GM21786 (cell line): ENCODE results near the gene DNAH17.

ENCODE experiments used
- ATAC-seq: cut with Tn5 transposase; IDR thresholded peaks from one replicate; pipeline ENCODE4 v1.9.1; 2021; ENCODE audit not compliant: unreplicated experiment

DNAH17 gene

GRCh38 chr17:78499715-78500540 lies 77.3 kb downstream of the DNAH17 start:
- ATAC-seq: no peak

DNA sequence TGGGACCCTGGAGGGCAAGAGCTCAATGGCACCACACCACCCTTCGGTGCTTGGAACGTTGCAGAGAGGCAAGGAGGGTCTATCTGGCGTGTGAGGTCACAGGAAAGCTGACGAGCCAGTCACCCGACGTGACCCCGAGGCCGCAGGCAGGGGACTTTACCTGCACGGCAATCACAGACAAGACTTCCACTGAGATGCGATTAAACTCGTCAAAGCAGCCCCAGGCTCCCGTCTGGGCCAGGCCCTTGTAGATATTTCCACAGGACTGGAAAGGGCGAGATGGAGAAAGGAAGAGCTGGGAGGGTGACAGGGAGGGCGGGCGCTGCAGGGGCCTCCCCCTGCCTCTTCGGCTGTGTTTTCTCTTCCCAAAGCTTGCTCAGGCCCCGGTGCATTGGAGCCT lies 78.3 kb downstream of the DNAH17 start:
- no peak for ATAC-seq

GRCh38 chr17:78497115-78497540 lies 80.1 kb downstream of the DNAH17 start:
- no peak for ATAC-seq

DNA sequence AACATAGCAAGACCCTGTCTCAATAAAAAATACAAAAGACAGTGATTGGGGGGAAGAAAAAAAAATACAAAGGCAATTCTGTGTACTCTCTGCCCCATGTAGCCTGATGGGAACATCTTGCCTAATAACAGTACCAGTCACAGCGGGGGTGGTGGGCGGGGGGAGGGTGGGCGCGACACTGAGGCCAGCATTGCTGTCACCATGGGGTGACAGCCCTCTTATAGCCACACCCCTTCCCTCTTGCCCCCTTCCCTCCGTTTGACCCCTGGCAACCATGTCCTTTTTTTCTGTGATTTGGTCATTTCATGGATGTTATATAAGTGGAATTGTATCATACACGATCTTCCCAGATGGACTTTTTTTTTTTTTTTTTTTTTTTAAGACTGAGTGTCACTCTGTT lies 80.9 kb downstream of the DNAH17 start:
- ATAC-seq: no peak

DNA sequence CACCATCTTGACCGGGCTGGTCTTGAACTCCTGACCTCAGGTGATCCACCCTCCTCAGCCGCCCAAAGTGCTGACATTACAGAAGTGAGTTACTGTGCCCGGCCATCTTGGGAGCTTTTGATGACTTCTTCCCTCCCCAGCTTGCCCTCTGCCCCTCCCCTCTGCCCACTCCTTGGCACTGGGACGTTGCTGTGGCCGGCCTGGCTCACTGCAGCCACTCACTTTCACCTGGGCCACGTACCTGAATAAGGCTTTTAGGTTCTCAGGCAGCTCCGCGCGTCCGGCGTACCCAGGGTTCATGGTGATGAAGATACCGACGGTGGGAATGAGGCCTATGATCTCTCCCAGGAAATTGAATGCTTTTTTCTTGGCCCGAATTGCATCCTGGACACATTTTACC lies 81.6 kb downstream of the DNAH17 start:
- no peak for ATAC-seq

GRCh38 chr17:78494696-78495330 lies 82.4 kb downstream of the DNAH17 start:
- ATAC-seq: no peak

- no peak for ATAC-seq
Observed at GRCh38 chr17:78493853-78494695, 83.1 kb downstream of the DNAH17 start.

DNA sequence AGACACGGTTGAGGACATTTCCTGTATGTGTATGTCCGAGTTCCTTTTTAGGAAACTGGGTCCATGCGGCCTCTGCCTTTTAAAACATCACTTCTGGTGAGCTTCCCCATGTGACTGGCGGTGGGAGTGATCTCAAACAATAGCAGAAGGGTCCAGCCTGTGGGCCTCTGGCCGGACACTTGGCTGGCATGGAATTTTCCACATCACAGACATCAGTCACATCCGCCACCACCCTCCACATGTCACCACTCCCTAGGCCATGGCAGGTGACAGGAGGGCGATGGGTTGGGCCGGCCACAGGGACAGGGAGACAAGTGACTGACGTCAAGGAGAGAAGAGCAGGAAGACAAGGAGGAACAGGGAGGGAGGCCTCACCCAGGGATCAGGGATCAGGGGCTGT lies 83.7 kb downstream of the DNAH17 start:
- ATAC-seq: no peak

DNA sequence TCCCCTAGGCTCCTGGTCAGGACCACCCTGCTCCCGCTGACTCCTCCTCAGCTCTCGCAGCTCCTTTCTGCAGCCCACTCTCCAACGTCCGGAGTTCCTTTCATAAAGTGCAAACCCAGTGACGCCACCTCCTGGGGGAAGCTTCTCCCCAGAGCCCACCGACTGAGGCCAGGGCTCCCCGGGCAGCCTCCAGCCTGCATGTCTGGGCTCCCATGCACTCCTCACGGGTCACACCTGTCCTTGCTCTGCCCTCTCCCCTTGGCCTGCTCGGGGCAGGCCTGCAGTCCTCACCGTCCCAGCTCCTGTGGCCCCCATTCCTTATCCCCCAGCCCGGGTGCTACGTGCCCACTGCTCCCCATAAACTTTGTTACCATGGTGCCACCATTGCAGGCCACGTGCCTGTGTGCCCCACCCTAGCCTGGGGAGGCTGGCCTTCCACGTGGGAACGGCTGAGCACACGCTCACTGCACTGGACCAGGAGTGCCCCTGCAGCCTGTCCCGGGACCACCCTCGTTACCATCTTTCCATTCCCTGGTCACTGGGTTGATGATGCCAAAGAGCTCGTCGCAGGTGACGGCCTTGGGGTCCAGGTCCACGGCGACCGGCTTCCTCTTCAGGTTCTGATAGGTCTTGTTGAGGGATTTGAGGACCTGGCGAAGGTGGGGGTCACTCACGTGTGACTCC lies 84.9 kb downstream of the DNAH17 start:
- no peak for ATAC-seq

DNA sequence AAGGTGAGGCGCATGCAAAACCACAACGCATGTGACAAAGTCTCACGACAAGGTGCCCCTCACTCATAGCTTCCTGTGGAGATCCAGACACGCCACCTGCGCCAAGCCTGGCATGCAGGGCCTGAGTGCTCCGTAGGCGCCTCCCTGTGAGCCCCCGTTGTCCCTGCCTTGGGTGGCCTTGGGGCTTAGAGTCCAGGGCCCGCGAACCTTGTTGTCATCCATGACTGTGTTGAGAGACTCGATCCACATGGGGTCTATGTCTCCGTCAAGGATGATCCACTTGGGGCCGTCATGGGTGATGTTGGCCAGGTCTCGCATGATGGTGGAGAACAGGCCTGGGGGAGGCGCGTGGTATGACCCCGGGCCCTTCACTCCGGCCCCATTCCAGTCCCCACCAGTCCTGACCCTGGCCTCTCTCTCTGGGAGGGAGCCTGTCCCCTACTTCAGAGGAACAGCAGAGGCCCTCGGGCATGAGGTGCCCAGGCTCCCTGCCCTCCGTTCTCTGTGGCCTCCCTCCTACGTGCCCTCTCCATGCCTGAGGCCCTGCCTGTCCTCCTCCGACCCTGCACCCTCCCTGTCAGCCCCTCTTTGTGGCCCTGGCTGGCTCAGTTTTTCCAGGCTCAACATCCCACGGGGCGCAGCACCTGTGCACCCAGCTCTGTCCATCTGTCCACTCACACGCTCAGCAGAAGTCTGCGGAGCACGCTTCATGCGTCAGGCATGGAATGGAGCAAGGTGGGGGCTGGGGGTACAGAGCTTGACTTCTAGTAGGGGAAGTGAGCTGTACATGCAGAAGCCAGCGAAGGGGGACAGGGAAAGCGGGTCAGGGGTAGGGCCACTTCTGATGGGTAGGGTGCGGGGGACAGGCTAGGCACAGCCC lies 85.7 kb downstream of the DNAH17 start:
- no peak for ATAC-seq

GRCh38 chr17:78490673-78491072 lies 86.5 kb downstream of the DNAH17 start:
- no peak for ATAC-seq

GRCh38 chr17:78490156-78490555 lies 87.0 kb downstream of the DNAH17 start:
- ATAC-seq: no peak

- ATAC-seq: no peak
Observed at GRCh38 chr17:78488867-78489634, 88.1 kb downstream of the DNAH17 start.

DNA sequence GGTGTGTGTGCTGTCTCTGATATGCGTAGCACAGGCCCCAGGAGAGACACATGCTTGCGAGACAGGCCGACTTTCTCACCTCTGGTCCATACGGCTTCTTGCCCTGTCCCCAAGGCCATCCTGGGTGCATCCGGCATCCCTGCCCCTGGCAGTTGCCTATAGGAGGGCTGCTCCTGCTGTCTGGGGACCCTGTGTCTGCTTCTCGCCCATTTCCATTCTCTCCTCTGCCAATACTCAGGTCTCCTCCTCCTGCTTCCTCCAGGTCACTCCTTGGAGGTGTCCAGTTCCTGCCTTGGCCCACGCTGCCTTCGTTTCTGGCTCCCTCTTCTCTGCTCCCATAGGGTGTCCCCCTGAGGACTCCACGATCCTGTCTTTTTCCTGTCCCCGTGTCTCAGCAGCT lies 89.0 kb downstream of the DNAH17 start:
- ATAC-seq: no peak

- no peak for ATAC-seq
Observed at GRCh38 chr17:78486946-78487680, 90.1 kb downstream of the DNAH17 start.

GRCh38 chr17:78486228-78486802 lies 90.9 kb downstream of the DNAH17 start:
- ATAC-seq: no peak

DNA sequence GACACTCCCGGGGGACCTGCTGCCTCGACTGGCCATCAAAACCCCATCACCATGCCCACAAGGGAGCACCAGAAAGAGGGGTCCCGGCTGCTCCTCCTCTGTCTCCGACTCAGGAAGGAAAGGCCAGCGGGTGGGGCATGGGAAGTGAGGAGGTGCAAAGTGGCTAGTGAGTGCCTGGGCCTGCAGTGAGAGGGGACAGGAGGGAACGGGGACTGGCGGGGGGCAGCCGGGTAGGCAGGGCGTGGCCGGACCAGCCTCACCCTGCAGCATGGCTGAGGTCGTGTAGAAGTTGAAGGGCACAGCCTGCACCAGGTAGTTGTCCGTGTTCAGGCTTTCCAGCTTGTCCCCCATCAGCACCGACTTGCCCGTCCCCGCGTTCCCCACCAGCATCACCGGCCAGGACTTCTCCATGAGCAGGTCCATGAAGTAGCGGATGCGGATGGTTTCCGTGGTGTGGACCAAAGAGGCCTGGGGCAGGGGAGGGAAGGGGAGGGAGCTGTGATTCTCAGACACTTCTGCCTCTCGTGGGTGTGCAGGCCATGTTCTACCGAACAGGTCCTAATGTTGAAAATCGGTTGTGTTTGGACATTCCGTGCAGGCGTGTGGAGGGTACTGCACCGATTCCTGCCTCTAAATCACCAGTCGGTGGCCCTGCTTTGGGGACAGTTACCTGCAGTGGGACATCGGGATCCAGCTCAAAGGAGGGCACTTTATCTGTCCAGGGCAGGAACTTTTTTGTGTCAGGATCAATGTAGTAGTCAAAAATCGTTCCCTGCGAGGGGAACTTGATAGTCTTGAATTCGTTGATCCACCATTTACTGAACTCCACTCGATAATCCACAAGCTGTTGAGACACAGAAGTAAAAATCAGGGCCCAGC lies 91.7 kb downstream of the DNAH17 start:
- no peak for ATAC-seq
